HEK293T (cell line): ENCODE data around the gene TBC1D5.
"Not testable (repeated sequence)": the region's sequence is repeated elsewhere in the genome, so short reads cannot be mapped to it uniquely, and the experiment has no call there.

ENCODE experiments used
- BHLHE40 ChIP-seq: fragments of 450-650 bp; IDR thresholded peaks from 2 replicates; pipeline ENCODE4 v1.6.1; 2016; ENCODE audit warnings: mild to moderate bottlenecking, moderate library complexity, borderline replicate concordance
- ELF4 ChIP-seq: fragments of 450-650 bp; IDR thresholded peaks from 2 replicates; pipeline ENCODE4 v1.6.1; 2017; ENCODE audit warnings: antibody characterized with exemption
- FOXA1 ChIP-seq: fragments of 450-650 bp; IDR thresholded peaks from 2 replicates; pipeline ENCODE4 v1.6.1; 2016; ENCODE audit warnings: mild to moderate bottlenecking
- FOXK2 ChIP-seq: fragments of 450-650 bp; IDR thresholded peaks from 2 replicates; pipeline ENCODE4 v1.6.1; 2016; ENCODE audit warnings: mild to moderate bottlenecking
- L3MBTL2 ChIP-seq: fragments of 450-650 bp; conservative IDR thresholded peaks from 2 replicates; pipeline ENCODE4 v1.6.1; 2016; ENCODE audit warnings: mild to moderate bottlenecking
- SP1 ChIP-seq: fragments of 450-650 bp; IDR thresholded peaks from 2 replicates; pipeline ENCODE4 v1.6.1; 2017
- TARDBP ChIP-seq: fragments of 450-650 bp; IDR thresholded peaks from 2 replicates; pipeline ENCODE4 v1.6.1; 2016
- ZNF384 ChIP-seq: fragments of 450-650 bp; IDR thresholded peaks from 2 replicates; pipeline ENCODE4 v1.6.1; 2016
- TF ChIP-seq, protein P1 (sequence below): fragments of 450-650 bp; IDR thresholded peaks from 2 replicates; pipeline ENCODE4 v1.6.1; 2016

DNA sequence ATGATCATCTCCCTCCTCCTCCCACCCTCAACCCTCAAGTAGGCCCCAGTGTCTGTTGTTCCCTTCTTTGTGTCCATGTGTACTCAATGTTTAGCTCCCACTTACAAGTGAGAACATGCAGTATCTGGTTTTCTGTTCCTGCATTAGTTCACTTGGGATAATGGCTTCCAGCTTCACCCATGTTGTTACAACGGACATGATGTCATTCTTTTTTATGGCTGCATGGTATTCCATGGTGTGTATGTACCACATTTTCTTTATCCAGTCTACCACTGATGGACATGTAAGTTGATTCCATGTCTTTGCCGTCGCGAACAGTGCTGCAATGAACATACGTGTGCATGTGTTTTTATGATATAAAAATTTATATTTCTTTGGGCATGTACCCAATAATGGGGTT lies 16.6 kb downstream of the TBC1D5 start:
- TF ChIP-seq BHLHE40, L3MBTL2, TARDBP, FOXA1, FOXK2, ELF4, SP1, ZNF384: not testable (repeated sequence)
- TF ChIP-seq, protein P1, sequence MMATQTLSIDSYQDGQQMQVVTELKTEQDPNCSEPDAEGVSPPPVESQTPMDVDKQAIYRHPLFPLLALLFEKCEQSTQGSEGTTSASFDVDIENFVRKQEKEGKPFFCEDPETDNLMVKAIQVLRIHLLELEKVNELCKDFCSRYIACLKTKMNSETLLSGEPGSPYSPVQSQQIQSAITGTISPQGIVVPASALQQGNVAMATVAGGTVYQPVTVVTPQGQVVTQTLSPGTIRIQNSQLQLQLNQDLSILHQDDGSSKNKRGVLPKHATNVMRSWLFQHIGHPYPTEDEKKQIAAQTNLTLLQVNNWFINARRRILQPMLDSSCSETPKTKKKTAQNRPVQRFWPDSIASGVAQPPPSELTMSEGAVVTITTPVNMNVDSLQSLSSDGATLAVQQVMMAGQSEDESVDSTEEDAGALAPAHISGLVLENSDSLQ = not testable (repeated sequence)
